ENCODE measurements around the gene DNAAF5.

DNA sequence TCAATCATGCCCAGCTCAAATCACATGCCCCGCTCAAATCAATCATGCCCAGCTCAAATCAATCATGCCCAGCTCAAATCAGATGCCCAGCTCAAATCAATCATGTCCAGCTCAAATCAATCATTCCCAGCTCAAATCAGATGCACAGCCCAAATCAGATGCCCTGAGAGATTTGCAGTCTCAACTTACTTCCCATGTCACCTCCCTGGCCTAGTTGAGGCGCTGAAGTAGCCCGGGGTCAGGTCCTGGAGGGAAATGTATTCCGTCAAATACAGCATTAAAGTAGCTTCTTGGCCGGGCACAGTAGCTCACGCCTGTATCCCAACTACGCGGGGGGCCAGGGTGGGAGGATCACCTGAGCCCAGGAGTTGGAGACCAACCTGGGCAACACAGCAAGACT lies 16.3 kb downstream of the DNAAF5 start:
- TF ChIP-seq POLR2A (IDR thresholded peaks at IDR 0.05; ENCODE audit: low read length) (no peak), GATA1 (IDR thresholded peaks at IDR 0.05; ENCODE audit: low read depth, low read length) (no peak)
